ENCODE data around the gene TSGA10.

DNA sequence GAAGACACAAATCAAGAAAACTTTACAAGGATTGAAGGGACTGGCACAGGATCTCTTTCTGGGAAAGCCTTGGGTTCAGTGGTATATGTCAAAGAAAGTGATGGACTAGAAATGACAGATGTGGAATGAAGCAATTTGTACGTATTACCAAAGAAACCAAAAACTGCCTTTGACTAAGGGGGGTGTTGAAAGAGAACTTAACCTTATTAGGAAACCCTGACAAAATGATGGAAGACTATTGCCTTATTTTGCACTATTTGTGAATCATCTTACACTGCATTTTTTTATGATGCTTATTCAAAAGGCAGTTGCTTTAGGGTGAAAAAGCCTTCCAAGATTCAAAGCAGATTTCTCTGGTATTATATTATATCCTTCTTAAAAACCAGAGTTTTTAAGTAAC, 4.0 kb downstream of the TSGA10 start:
- TF ChIP-seq, protein P1, sequence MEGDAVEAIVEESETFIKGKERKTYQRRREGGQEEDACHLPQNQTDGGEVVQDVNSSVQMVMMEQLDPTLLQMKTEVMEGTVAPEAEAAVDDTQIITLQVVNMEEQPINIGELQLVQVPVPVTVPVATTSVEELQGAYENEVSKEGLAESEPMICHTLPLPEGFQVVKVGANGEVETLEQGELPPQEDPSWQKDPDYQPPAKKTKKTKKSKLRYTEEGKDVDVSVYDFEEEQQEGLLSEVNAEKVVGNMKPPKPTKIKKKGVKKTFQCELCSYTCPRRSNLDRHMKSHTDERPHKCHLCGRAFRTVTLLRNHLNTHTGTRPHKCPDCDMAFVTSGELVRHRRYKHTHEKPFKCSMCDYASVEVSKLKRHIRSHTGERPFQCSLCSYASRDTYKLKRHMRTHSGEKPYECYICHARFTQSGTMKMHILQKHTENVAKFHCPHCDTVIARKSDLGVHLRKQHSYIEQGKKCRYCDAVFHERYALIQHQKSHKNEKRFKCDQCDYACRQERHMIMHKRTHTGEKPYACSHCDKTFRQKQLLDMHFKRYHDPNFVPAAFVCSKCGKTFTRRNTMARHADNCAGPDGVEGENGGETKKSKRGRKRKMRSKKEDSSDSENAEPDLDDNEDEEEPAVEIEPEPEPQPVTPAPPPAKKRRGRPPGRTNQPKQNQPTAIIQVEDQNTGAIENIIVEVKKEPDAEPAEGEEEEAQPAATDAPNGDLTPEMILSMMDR (IDR thresholded peaks at IDR 0.05): no peak
- no peak for TF ChIP-seq POLR2A (IDR thresholded peaks at IDR 0.05)

Data from testis (tissue), 2 donors.